Activated naive CD4-positive, alpha-beta T cell treated with anti-CD3 and anti-CD28 coated beads, Interleukin-2, amount 50 U/mL, for 16 hours (primary cell): ENCODE results near the gene NOS3.

Source experiments
- DNase-seq: peaks from one replicate; pipeline ENCODE4 v3.0.0-alpha.2; 2020

Gene NOS3

GRCh38 chr7:151060416-151061212, 69.8 kb downstream of the NOS3 start:
- peak; percentile 21 for DNase-seq

GRCh38 chr7:151061213-151062110, 70.6 kb downstream of the NOS3 start:
- no peak for DNase-seq

- DNase-seq: no peak
Measured at GRCh38 chr7:151062111-151062398, 71.2 kb downstream of the NOS3 start.

- DNase-seq: no peak
Measured at GRCh38 chr7:151062399-151063211, 71.8 kb downstream of the NOS3 start.

GRCh38 chr7:151063212-151063561, 72.4 kb downstream of the NOS3 start:
- no peak for DNase-seq
